Liver (tissue), 9 donors: ENCODE measurements around the gene MAPRE2. TPM values are rescaled to one million over a fixed set of nuclear protein-coding genes. Genes with fewer than 3 reads are reported as not detected.

ENCODE experiments used
- DNase-seq: peaks from one replicate; pipeline ENCODE4 v3.0.0-alpha.2; 2017; ENCODE audit warnings: low spot score
- H3K27ac ChIP-seq, 2 donors: one replicate each; pipeline ENCODE4 v1.7.0; 2013; ENCODE audit warnings: inconsistent platforms in 2 of 2, low read length in 2 of 2, control low read depth in 1 of 2, low read depth in 1 of 2, mild to moderate bottlenecking in 1 of 2
- H3K27me3 ChIP-seq, 4 donors: one replicate each; pipeline versions ENCODE4 v1.6.1 to v1.7.0; 2013; ENCODE audit warnings: low read length in 3 of 4, inconsistent platforms in 1 of 4, mild to moderate bottlenecking in 1 of 4, moderate library complexity in 1 of 4; ENCODE audit not compliant: control insufficient read depth in 4 of 4, insufficient read depth in 4 of 4
- H3K36me3 ChIP-seq, 4 donors: one replicate each; pipeline versions ENCODE4 v1.6.1 to v1.7.0; 2013; ENCODE audit warnings: low read length in 3 of 4, mild to moderate bottlenecking in 3 of 4, low read depth in 1 of 4, moderate library complexity in 1 of 4; ENCODE audit not compliant: control insufficient read depth in 4 of 4, insufficient read depth in 3 of 4
- H3K4me1 ChIP-seq, 4 donors: one replicate each; pipeline versions ENCODE4 v1.6.1 to v1.7.0; 2013; ENCODE audit warnings: low read length in 3 of 4, mild to moderate bottlenecking in 3 of 4, moderate library complexity in 1 of 4; ENCODE audit not compliant: control insufficient read depth in 4 of 4, insufficient read depth in 4 of 4
- H3K4me3 ChIP-seq, 3 donors: one replicate each; pipeline versions ENCODE4 v1.6.1 to v1.7.0; 2013; ENCODE audit warnings: low read length in 3 of 3, control low read depth in 1 of 3, low read depth in 1 of 3, mild to moderate bottlenecking in 1 of 3
- H3K9ac ChIP-seq, 2 donors: one replicate each; pipeline ENCODE4 v1.7.0; 2013; ENCODE audit warnings: low read length in 2 of 2, mild to moderate bottlenecking in 2 of 2, moderate library complexity in 2 of 2, control low read depth in 1 of 2, low read depth in 1 of 2
- H3K9me3 ChIP-seq, 4 donors: one replicate each; pipeline versions ENCODE4 v1.6.1 to v1.7.0; 2013; ENCODE audit warnings: low read length in 3 of 4; ENCODE audit not compliant: control insufficient read depth in 4 of 4
- CTCF ChIP-seq: fragments of 150-350 bp; IDR thresholded peaks from 2 replicates; pipeline ENCODE4 v1.5.1; 2017; ENCODE audit warnings: improper control_type of control experiment, low read depth, low read length; ENCODE audit not compliant: missing input control
- FOXA1 ChIP-seq: IDR thresholded peaks from 2 replicates; pipeline ENCODE4 v1.6.1; 2016; ENCODE audit warnings: antibody characterized with exemption
- FOXA2 ChIP-seq: IDR thresholded peaks from 2 replicates; pipeline ENCODE4 v1.6.1; 2016; ENCODE audit warnings: antibody characterized with exemption
- HNF4A ChIP-seq, 2 donors: conservative IDR thresholded peaks; 2 replicates each; pipeline ENCODE4 v1.6.1; 2016; ENCODE audit warnings: antibody characterized with exemption in 2 of 2, mild to moderate bottlenecking in 2 of 2
- HNF4G ChIP-seq: IDR thresholded peaks from 2 replicates; pipeline ENCODE4 v1.6.1; 2016; ENCODE audit warnings: antibody characterized with exemption
- JUND ChIP-seq, 2 donors: IDR thresholded peaks; 2 replicates each; pipeline ENCODE4 v1.6.1; 2016; ENCODE audit warnings: antibody characterized with exemption in 2 of 2
- MAX ChIP-seq: IDR thresholded peaks from 2 replicates; pipeline ENCODE4 v1.6.1; 2016; ENCODE audit warnings: antibody characterized with exemption
- SP1 ChIP-seq: IDR thresholded peaks from 2 replicates; pipeline ENCODE4 v1.6.1; 2018; ENCODE audit warnings: antibody characterized with exemption, mild to moderate bottlenecking
- TAF1 ChIP-seq: conservative IDR thresholded peaks from 2 replicates; pipeline ENCODE4 v1.6.1; 2016; ENCODE audit warnings: antibody characterized with exemption, mild to moderate bottlenecking
- YY1 ChIP-seq: IDR thresholded peaks from 2 replicates; pipeline ENCODE4 v1.6.1; 2016; ENCODE audit warnings: antibody characterized with exemption, mild to moderate bottlenecking
- ZBTB33 ChIP-seq: IDR thresholded peaks from 2 replicates; pipeline ENCODE4 v1.6.1; 2016; ENCODE audit warnings: antibody characterized with exemption
- WGBS: extraction: QIAGEN DNeasy Blood & Tissue Kit; methylation state at CpG from one replicate; pipeline ENCODE4 v1.1.7; 2013; 5-methylcytosine and 5-hydroxymethylcytosine counted together
- polyA plus RNA-seq, 2 donors: library from polyadenylated mRNA; stranded (reverse) in 1 of 2; unstranded in 1 of 2; fragments of 200-250 nt in 1 of 2; fragments of >200 nt in 1 of 2; fragmentation: Nextera tagmentation in 1 of 2; extraction: Ambion mirVana in 1 of 2; gene quantifications; one replicate each; pipeline versions ENCODE4 v1.2.1 to v1.2.3, GENCODE V29; 2013 to 2015
- total RNA-seq, 2 donors: library from RNA; depleted of rRNA; stranded (reverse); fragments of >200 nt; gene quantifications; one replicate each; pipeline ENCODE4 v1.2.3, GENCODE V29; 2014
- donor health status: healthy.
- donor health status: healthy.
- donor health status: healthy.
- donor health status: healthy.
- donor health status: healthy.

Gene MAPRE2
- total and polyA plus RNA-seq, 4 donors: 7.9 to 12.8 (median 11.0) TPM

GRCh38 chr18:35158728-35159450 is 117.7 kb downstream of the MAPRE2 start:
- Histone ChIP-seq H3K27me3 (no peaks in the 10 kb centered on the region), H3K9ac (no peak overlapping the region), H3K9me3 (no peaks in the 10 kb centered on the region), H3K27ac (no peak overlapping the region), H3K4me3 (no peak overlapping the region), H3K4me1 (peaks cover 0 to 5% (median 3%) of the 10 kb centered on the region in 4 donors), H3K36me3 (no peaks in the 10 kb centered on the region)
- WGBS: 87% methylated on average over 5 of the region's 5 CpGs
- DNase-seq: no peak
- TF ChIP-seq CTCF: no peak
- TF ChIP-seq HNF4A (conservative IDR thresholded peaks at IDR 0.05): no peak
- TF ChIP-seq SP1: no peak
- no peak for TF ChIP-seq JUND (IDR thresholded peaks at IDR 0.05)
- no peak for TF ChIP-seq YY1

GRCh38 chr18:35159782-35160181 is 118.6 kb downstream of the MAPRE2 start:
- Histone ChIP-seq H3K36me3 (no peaks in the 10 kb centered on the region), H3K27me3 (no peaks in the 10 kb centered on the region), H3K9ac (no peak overlapping the region), H3K4me1 (peaks cover 0 to 5% (median 3%) of the 10 kb centered on the region in 4 donors), H3K9me3 (no peaks in the 10 kb centered on the region), H3K4me3 (no peak overlapping the region), H3K27ac (no peak overlapping the region)
- TF ChIP-seq JUND (IDR thresholded peaks at IDR 0.05) (no peak), FOXA1 (no peak), HNF4G (no peak), ZBTB33 (no peak), MAX (no peak), TAF1 (no peak), SP1 (no peak)
- 92% methylated on average over 3 of the region's 3 CpGs for whole genome bisulfite sequencing
- DNase-seq: no peak

GRCh38 chr18:35161485-35161884 is 120.3 kb downstream of the MAPRE2 start:
- Histone ChIP-seq H3K9ac (no peak overlapping the region), H3K27me3 (no peaks in the 10 kb centered on the region), H3K4me3 (no peak overlapping the region), H3K36me3 (no peaks in the 10 kb centered on the region), H3K27ac (no peak overlapping the region), H3K9me3 (no peaks in the 10 kb centered on the region), H3K4me1 (peaks cover 0 to 5% (median 3%) of the 10 kb centered on the region in 4 donors)
- DNase-seq: no peak
- WGBS: 90% methylated on average over 2 of the region's 2 CpGs
- TF ChIP-seq FOXA2 (no peak), HNF4A (conservative IDR thresholded peaks at IDR 0.05) (no peak), ZBTB33 (no peak), TAF1 (no peak)
